Bronchial epithelial cell (primary cell): ENCODE data around the gene PSENEN. TPM values are rescaled to one million over a fixed set of nuclear protein-coding genes. Genes with fewer than 3 reads are reported as not detected.
"Not testable (repeated sequence)": the region's sequence is repeated elsewhere in the genome, so short reads cannot be mapped to it uniquely, and the experiment has no call there.

Experiments used
- DNase-seq: peaks from one replicate; pipeline ENCODE4 v3.0.0-alpha.2; 2010; ENCODE audit warnings: low read depth
- FAIRE-seq: peaks from 2 replicates; lab custom pipeline; 2011; peaks lifted over from hg19 to GRCh38; lab: Jason Lieb, UNC
- H3K27me3 ChIP-seq: 2 replicates; pipeline ENCODE4 v1.5.1; 2011; ENCODE audit warnings: low read length; ENCODE audit not compliant: control insufficient read depth, insufficient read depth
- H3K36me3 ChIP-seq: 2 replicates; pipeline ENCODE4 v1.5.1; 2011; ENCODE audit warnings: low read length; ENCODE audit not compliant: control insufficient read depth, insufficient read depth
- H3K4me3 ChIP-seq: 2 replicates; pipeline ENCODE4 v1.5.1; 2011; ENCODE audit warnings: mild to moderate bottlenecking, low read depth, low read length, control low read depth
- CTCF ChIP-seq: IDR thresholded peaks from 2 replicates; pipeline ENCODE4 v1.5.1; 2011; ENCODE audit warnings: mild to moderate bottlenecking, moderate library complexity, low read length, control low read depth, inconsistent platforms; ENCODE audit not compliant: insufficient read depth, severe bottlenecking
- total RNA-seq: library from RNA; depleted of rRNA; stranded (reverse); fragments of >200 nt; gene quantifications from 2 replicates; pipeline ENCODE4 v1.2.1, GENCODE V29; 2014

PSENEN gene
- total RNA-seq, 1 donor from 2014 or later: 7.9 TPM

- no peaks in the 10 kb centered on the region for H3K36me3 ChIP-seq
- H3K27me3 ChIP-seq: peaks cover 11% of the 10 kb centered on the region
- H3K4me3 ChIP-seq: no peak overlapping the region
- FAIRE-seq: no peak
- no peak for TF ChIP-seq CTCF
- DNase-seq: no peak
Measured at GRCh38 chr19:35793381-35794165, 48.1 kb downstream of the PSENEN start.

GRCh38 chr19:35795564-35795963 is 50.1 kb downstream of the PSENEN start:
- FAIRE-seq, DNase-seq, H3K4me3 ChIP-seq, H3K36me3 ChIP-seq: not testable (repeated sequence)
- H3K27me3 ChIP-seq: peaks cover 11% of the 10 kb centered on the region

Other genes starting within 250 kb of the PSENEN start
- gene DMKN, start 232.0 kb upstream of the PSENEN start, total RNA-seq: 97.4 and 269 TPM in 2 replicates
- gene SBSN, start 217.3 kb upstream of the PSENEN start, total RNA-seq: 9.5 and 107 TPM in 2 replicates
- gene GAPDHS, start 212.2 kb upstream of the PSENEN start, total RNA-seq: not detected in 2 replicates
- 136 and 163 TPM in 2 replicates for gene TMEM147, start 200.0 kb upstream of the PSENEN start, total RNA-seq
- not detected in 2 replicates for gene ATP4A, start 182.0 kb upstream of the PSENEN start, total RNA-seq
- not detected in 2 replicates for gene PMIS2, start 159.5 kb upstream of the PSENEN start, total RNA-seq
- 3.9 and 4.2 TPM in 2 replicates for gene HAUS5, start 132.9 kb upstream of the PSENEN start, total RNA-seq
- 33.4 and 37.8 TPM in 2 replicates for gene RBM42, start 116.6 kb upstream of the PSENEN start, total RNA-seq
- gene ETV2, start 103.9 kb upstream of the PSENEN start, total RNA-seq: under 0.01 and 0.38 TPM in 2 replicates
- 217 and 224 TPM in 2 replicates for gene COX6B1, start 97.3 kb upstream of the PSENEN start, total RNA-seq
- gene UPK1A, start 79.1 kb upstream of the PSENEN start, total RNA-seq: 0.38 TPM in 1 of 2 replicates, not detected in the other
- not detected in 2 replicates for gene ZBTB32, start 41.1 kb upstream of the PSENEN start, total RNA-seq
- 3.4 and 7.0 TPM in 2 replicates for gene KMT2B, start 27.6 kb upstream of the PSENEN start, total RNA-seq
- 0.13 and 0.26 TPM in 2 replicates for gene IGFLR1, start 3.2 kb upstream of the PSENEN start, total RNA-seq
- 14.7 and 17.5 TPM in 2 replicates for gene U2AF1L4, start 233 bp upstream of the PSENEN start, total RNA-seq
- gene LIN37, start 2.9 kb downstream of the PSENEN start, total RNA-seq: 5.3 and 7.0 TPM in 2 replicates
- 0.13 and 1.3 TPM in 2 replicates for gene HSPB6, start 11.4 kb downstream of the PSENEN start, total RNA-seq
- gene PROSER3, start 12.5 kb downstream of the PSENEN start, total RNA-seq: 1.3 and 2.6 TPM in 2 replicates
- under 0.01 TPM in 1 of 2 replicates, not detected in the other for gene ARHGAP33, start 29.9 kb downstream of the PSENEN start, total RNA-seq
- gene PRODH2, start 67.2 kb downstream of the PSENEN start, total RNA-seq: not detected in 2 replicates
- gene NPHS1, start 106.9 kb downstream of the PSENEN start, total RNA-seq: not detected in 2 replicates
- not detected in 2 replicates for gene KIRREL2, start 111.3 kb downstream of the PSENEN start, total RNA-seq
- gene APLP1, start 122.9 kb downstream of the PSENEN start, total RNA-seq: 0.26 and 0.51 TPM in 2 replicates
- gene NFKBID, start 154.9 kb downstream of the PSENEN start, total RNA-seq: 1.6 and 1.7 TPM in 2 replicates
- gene HCST, start 156.9 kb downstream of the PSENEN start, total RNA-seq: 1.3 TPM in 1 of 2 replicates, not detected in the other
- not detected in 2 replicates for gene TYROBP, start 162.6 kb downstream of the PSENEN start, total RNA-seq
- gene LRFN3, start 190.7 kb downstream of the PSENEN start, total RNA-seq: 0.79 and 1.3 TPM in 2 replicates
- 17.5 and 25.3 TPM in 2 replicates for gene SDHAF1, start 249.5 kb downstream of the PSENEN start, total RNA-seq